ENCODE data around the gene PTPRN2. TPM values are rescaled to one million over a fixed set of nuclear protein-coding genes. Genes with fewer than 3 reads are reported as not detected.

Gene PTPRN2
- total and polyA plus RNA-seq, 7 donors, result 0.47 to 0.82 (median 0.51) TPM

DNA sequence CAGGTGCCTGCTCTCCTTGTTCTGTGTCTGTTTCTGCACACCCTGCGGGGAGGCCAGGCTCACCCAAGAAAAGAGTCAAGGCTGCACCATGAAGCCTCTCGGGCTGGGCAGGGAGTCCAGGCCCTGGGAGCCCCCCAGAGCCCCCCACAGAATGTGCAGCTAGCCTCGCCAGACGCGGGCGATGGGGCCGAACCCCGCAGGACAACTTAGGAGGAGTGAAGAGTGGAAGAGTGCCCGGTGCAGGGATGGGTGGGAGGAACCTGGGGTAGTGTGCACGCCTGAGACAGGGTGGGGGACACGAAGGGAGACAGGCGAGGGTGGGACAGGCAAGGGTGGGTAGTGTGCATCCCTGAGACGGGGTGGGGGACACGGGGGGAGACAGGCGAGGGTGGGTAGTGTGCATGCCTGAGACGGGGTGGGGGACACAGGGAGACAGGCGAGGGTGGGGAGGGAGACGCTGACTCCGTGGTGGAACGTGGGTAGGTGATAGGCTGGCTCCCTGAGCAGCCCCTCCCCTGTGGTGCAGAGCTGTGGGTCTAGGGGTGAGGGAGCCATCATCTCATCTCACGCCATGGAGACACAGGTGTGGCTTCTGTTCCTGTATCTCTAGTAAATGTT lies 635.5 kb downstream of the PTPRN2 start:
- H3K36me3 ChIP-seq (ENCODE audit: insufficient read depth in 1 of 2, low read depth in 1 of 2), result no peaks in the 10 kb centered on the region
- intact Hi-C loops (cut with DNase I), result no loop called here
- TF ChIP-seq, protein P1, sequence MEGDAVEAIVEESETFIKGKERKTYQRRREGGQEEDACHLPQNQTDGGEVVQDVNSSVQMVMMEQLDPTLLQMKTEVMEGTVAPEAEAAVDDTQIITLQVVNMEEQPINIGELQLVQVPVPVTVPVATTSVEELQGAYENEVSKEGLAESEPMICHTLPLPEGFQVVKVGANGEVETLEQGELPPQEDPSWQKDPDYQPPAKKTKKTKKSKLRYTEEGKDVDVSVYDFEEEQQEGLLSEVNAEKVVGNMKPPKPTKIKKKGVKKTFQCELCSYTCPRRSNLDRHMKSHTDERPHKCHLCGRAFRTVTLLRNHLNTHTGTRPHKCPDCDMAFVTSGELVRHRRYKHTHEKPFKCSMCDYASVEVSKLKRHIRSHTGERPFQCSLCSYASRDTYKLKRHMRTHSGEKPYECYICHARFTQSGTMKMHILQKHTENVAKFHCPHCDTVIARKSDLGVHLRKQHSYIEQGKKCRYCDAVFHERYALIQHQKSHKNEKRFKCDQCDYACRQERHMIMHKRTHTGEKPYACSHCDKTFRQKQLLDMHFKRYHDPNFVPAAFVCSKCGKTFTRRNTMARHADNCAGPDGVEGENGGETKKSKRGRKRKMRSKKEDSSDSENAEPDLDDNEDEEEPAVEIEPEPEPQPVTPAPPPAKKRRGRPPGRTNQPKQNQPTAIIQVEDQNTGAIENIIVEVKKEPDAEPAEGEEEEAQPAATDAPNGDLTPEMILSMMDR (IDR thresholded peaks at IDR 0.05), result no peak
- no peak overlapping the region for H3K4me3 ChIP-seq
- H3K27me3 ChIP-seq (ENCODE audit: insufficient read depth in 3 of 3, low read length in 2 of 3), result peaks cover 0 to 2% (median 0%) of the 10 kb centered on the region in 3 donors
- peaks cover 19% of the 10 kb centered on the region for H3K9me3 ChIP-seq
- no peak overlapping the region for H3K27ac ChIP-seq
- DNase-seq (no peak), ATAC-seq (no peak)
- no peaks in the 10 kb centered on the region for H3K4me1 ChIP-seq
- WGBS, 3 donors, result 81 to 93% (median 86%) methylated on average over 21 of the region's 21 CpGs

DNA sequence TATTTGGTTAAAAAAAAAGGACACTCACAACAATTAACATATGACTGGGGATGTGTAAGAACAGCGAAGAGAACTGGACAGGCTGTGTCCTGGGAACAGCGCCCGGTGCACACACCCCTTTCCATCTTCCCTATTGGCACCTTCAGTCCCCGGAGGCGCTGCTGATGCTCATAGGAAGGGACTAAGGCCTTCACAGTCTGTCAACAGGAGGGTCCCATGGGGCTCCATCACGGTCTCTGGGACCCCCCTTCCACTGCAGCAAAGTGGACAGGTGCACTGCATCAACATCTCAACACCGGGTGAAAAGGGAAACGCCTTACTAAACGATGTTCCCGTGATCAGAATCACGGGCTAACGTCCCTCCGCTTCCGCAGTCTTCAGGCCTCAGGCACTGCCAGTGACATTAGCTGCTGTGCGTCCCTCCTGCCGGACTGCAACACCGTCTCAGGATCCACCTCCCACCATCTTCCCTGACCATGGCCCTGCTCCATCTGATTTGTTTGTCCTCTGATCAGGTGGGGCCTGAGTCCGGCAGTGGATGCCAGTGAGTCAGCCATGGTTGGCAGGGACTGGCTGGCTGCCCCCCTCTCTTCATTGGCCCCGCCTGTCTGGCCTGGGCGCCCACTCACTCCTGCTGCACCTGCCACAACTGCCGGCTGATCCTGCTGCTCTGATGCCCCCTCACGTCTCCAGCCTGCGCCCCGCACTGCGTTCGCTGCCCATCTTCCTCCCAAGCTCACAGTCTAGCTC lies 636.1 kb downstream of the PTPRN2 start:
- Histone ChIP-seq H3K27me3 (ENCODE audit: insufficient read depth in 3 of 3, low read length in 2 of 3) (peaks cover 0 to 2% (median 0%) of the 10 kb centered on the region in 3 donors), H3K27ac (no peak overlapping the region), H3K4me1 (no peaks in the 10 kb centered on the region), H3K9me3 (peaks cover 19% of the 10 kb centered on the region), H3K4me3 (no peak overlapping the region), H3K36me3 (ENCODE audit: insufficient read depth in 1 of 2, low read depth in 1 of 2) (no peaks in the 10 kb centered on the region)
- DNase-seq, result no peak
- intact Hi-C loops (cut with DNase I), result no loop called here
- no peak for ATAC-seq
- TF ChIP-seq, protein P1 (IDR thresholded peaks at IDR 0.05), result no peak
- WGBS, 3 donors, result 73 to 80% (median 77%) methylated on average over 26 of the region's 26 CpGs

DNA sequence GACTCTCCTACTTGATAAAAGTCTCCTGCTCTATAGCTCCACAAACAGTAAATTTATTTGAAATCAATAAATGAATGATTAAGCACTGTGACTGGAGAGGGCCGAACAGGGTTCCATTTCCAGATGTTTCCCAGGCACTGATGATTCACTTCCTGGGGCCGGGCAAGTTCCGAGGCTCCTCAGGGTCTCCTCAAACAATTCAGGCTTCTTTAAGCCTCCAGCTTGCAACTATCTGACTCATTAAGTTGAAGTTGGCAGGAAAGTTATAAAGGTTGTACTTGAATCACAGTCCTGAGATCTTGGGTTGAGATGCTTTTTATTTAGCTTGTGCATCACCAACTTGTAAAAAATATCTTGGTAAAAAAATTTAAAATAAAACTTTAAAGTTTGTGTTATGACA lies 637.9 kb downstream of the PTPRN2 start:
- no peak for DNase-seq

DNA sequence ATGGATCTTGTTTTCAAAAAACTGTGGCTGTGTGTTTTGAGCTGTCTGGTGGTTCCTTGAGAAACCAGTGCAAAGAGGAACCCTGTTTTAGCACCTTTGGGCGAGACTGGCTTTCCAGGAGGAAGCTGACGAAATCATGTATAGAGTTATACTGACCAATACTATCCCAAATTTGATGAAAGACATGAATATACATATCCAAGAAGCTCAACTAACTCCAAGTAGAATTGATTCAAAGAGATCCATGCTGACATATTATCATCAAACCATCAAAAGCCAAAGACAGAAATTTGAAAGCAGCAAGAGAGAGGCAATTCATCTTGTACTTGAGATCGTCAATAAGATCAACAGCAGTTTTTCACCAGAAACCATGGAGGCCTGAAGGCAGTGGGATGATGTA lies 640.1 kb downstream of the PTPRN2 start:
- Histone ChIP-seq H3K27me3 (ENCODE audit: insufficient read depth in 3 of 3, low read length in 2 of 3) (peaks cover 0 to 2% (median 0%) of the 10 kb centered on the region in 3 donors), H3K36me3 (ENCODE audit: insufficient read depth in 1 of 2, low read depth in 1 of 2) (no peaks in the 10 kb centered on the region), H3K4me1 (no peaks in the 10 kb centered on the region), H3K4me3 (no peak overlapping the region), H3K9me3 (peaks cover 19% of the 10 kb centered on the region), H3K27ac (no peak overlapping the region)
- ATAC-seq, result no peak
- intact Hi-C loops (cut with DNase I), result no loop called here
- TF ChIP-seq, protein P1 (IDR thresholded peaks at IDR 0.05), result no peak
- WGBS, 3 donors, result 88 to 93% (median 93%) methylated on average over 3 of the region's 3 CpGs
- DNase-seq, result no peak

More for the DNA sequence above, 637.9 kb downstream of the PTPRN2 start:
- Histone ChIP-seq H3K27ac (no peak overlapping the region), H3K27me3 (ENCODE audit: insufficient read depth in 3 of 3, low read length in 2 of 3) (peaks cover 0 to 2% (median 0%) of the 10 kb centered on the region in 3 donors), H3K36me3 (ENCODE audit: insufficient read depth in 1 of 2, low read depth in 1 of 2) (no peaks in the 10 kb centered on the region), H3K9me3 (peaks cover 19% of the 10 kb centered on the region), H3K4me3 (no peak overlapping the region), H3K4me1 (no peaks in the 10 kb centered on the region)
- WGBS, 3 donors, result 13 to 45% (median 23%) methylated on average over 3 of the region's 3 CpGs
- no peak for ATAC-seq
- intact Hi-C loops (cut with DNase I), result no loop called here
- TF ChIP-seq, protein P1 (IDR thresholded peaks at IDR 0.05), result no peak

Measured in psoas muscle (tissue), 8 donors.